H9 (cell line): ENCODE data around the gene ZNF280D. TPM values are rescaled to one million over a fixed set of nuclear protein-coding genes. Genes with fewer than 3 reads are reported as not detected.

Experiments
- DNase-seq: peaks from one replicate; pipeline ENCODE4 v3.0.0-alpha.2; 2017
- H2AFZ ChIP-seq: one replicate; pipeline ENCODE4 v1.6.1; 2013; ENCODE audit warnings: mild to moderate bottlenecking, low read length, control low read depth, moderate library complexity
- H2AK5ac ChIP-seq: 2 replicates; pipeline ENCODE4 v1.6.1; 2013; ENCODE audit warnings: low read length, control low read depth, mixed read lengths; ENCODE audit not compliant: insufficient read length
- H2BK120ac ChIP-seq: one replicate; pipeline ENCODE4 v1.6.1; 2013; ENCODE audit warnings: low read depth, mild to moderate bottlenecking, low read length, control low read depth, inconsistent platforms; ENCODE audit not compliant: poor library complexity, severe bottlenecking
- H2BK12ac ChIP-seq: 2 replicates; pipeline ENCODE4 v1.6.1; 2013; ENCODE audit warnings: low read length, control low read depth, mixed read lengths, low read depth; ENCODE audit not compliant: insufficient read length
- H2BK15ac ChIP-seq: 2 replicates; pipeline ENCODE4 v1.6.1; 2013; ENCODE audit warnings: low read depth, low read length, control low read depth
- H2BK20ac ChIP-seq: one replicate; pipeline ENCODE4 v1.6.1; 2013; ENCODE audit warnings: low read depth, mild to moderate bottlenecking, low read length, control low read depth, inconsistent platforms; ENCODE audit not compliant: poor library complexity, severe bottlenecking
- H2BK5ac ChIP-seq: 2 replicates; pipeline ENCODE4 v1.6.1; 2013; ENCODE audit warnings: low read length, control low read depth, mixed read lengths; ENCODE audit not compliant: insufficient read length
- H3K14ac ChIP-seq: 2 replicates; pipeline ENCODE4 v1.6.1; 2013; ENCODE audit warnings: low read length, control low read depth; ENCODE audit not compliant: insufficient read depth
- H3K18ac ChIP-seq: 2 replicates; pipeline ENCODE4 v1.6.1; 2013; ENCODE audit warnings: low read depth, mild to moderate bottlenecking, mixed read lengths, low read length, control low read depth; ENCODE audit not compliant: insufficient read length
- H3K23ac ChIP-seq: 2 replicates; pipeline ENCODE4 v1.6.1; 2013; ENCODE audit warnings: low read length, control low read depth, mixed read lengths, low read depth; ENCODE audit not compliant: insufficient read length
- H3K23me2 ChIP-seq: 2 replicates; pipeline ENCODE4 v1.6.1; 2013; ENCODE audit warnings: low read depth, mild to moderate bottlenecking, mixed read lengths, low read length, control low read depth; ENCODE audit not compliant: insufficient read length, poor library complexity, severe bottlenecking
- H3K27ac ChIP-seq: 2 replicates; pipeline ENCODE4 v1.5.1; 2013; ENCODE audit warnings: low read length, control low read depth, mixed read lengths, low read depth; ENCODE audit not compliant: insufficient read length
- H3K27me3 ChIP-seq: 2 replicates; pipeline ENCODE4 v1.6.1; 2013; ENCODE audit warnings: low read length, control low read depth, inconsistent platforms; ENCODE audit not compliant: insufficient read depth
- H3K4ac ChIP-seq: 2 replicates; pipeline ENCODE4 v1.6.1; 2013; ENCODE audit warnings: low read depth, mild to moderate bottlenecking, control low read depth, inconsistent platforms, low read length, moderate library complexity
- H3K4me1 ChIP-seq: 2 replicates; pipeline ENCODE4 v1.6.1; 2013; ENCODE audit warnings: low read length, control low read depth, inconsistent platforms; ENCODE audit not compliant: insufficient read depth
- H3K4me2 ChIP-seq: 2 replicates; pipeline ENCODE4 v1.6.1; 2013; ENCODE audit warnings: low read length, control low read depth, mixed read lengths; ENCODE audit not compliant: insufficient read length, insufficient read depth
- H3K56ac ChIP-seq: 2 replicates; pipeline ENCODE4 v1.6.1; 2013; ENCODE audit warnings: low read depth, mild to moderate bottlenecking, mixed read lengths, low read length, control low read depth; ENCODE audit not compliant: insufficient read length
- H3K79me1 ChIP-seq: 2 replicates; pipeline ENCODE4 v1.6.1; 2013; ENCODE audit warnings: low read depth, mild to moderate bottlenecking, moderate library complexity, low read length, control low read depth, inconsistent platforms; ENCODE audit not compliant: insufficient read depth, poor library complexity, severe bottlenecking
- H3K79me2 ChIP-seq: 2 replicates; pipeline ENCODE4 v1.6.1; 2013; ENCODE audit warnings: low read length, control low read depth, inconsistent platforms; ENCODE audit not compliant: insufficient read depth
- H3K9ac ChIP-seq: 2 replicates; pipeline ENCODE4 v1.6.1; 2013; ENCODE audit warnings: low read length, control low read depth, mixed read lengths; ENCODE audit not compliant: insufficient read length; ENCODE audit errors: extremely low read depth
- H3K9me3 ChIP-seq: one replicate; pipeline ENCODE4 v1.6.1; 2013; ENCODE audit warnings: low read depth, low read length, inconsistent platforms; ENCODE audit not compliant: control insufficient read depth
- H3T11ph ChIP-seq: one replicate; pipeline ENCODE4 v1.6.1; 2013; ENCODE audit warnings: mild to moderate bottlenecking, low read length, control low read depth, inconsistent platforms
- H4K20me1 ChIP-seq: one replicate; pipeline ENCODE4 v1.6.1; 2013; ENCODE audit not compliant: control insufficient read depth, insufficient read length, insufficient read depth
- H4K5ac ChIP-seq: 2 replicates; pipeline ENCODE4 v1.6.1; 2013; ENCODE audit warnings: low read depth, mild to moderate bottlenecking, mixed read lengths, low read length, control low read depth; ENCODE audit not compliant: insufficient read length
- H4K8ac ChIP-seq: replicated peaks from 2 replicates; pipeline ENCODE4 v1.6.1; 2013; ENCODE audit warnings: low read length, control low read depth, mixed read lengths, low read depth; ENCODE audit not compliant: insufficient read length
- H4K91ac ChIP-seq: 2 replicates; pipeline ENCODE4 v1.6.1; 2013; ENCODE audit warnings: low read depth, mild to moderate bottlenecking, moderate library complexity, mixed read lengths, low read length, control low read depth; ENCODE audit not compliant: insufficient read length
- H3K27ac Mint-ChIP-seq, 3 experiments: 2 replicates in 2 of 3; 3 replicates in 1 of 3; pipeline ENCODE4 v1.8.0; 2020 to 2021; ENCODE audit warnings: mixed read lengths in 3 of 3, mild to moderate bottlenecking in 1 of 3, moderate library complexity in 1 of 3
- H3K27me3 Mint-ChIP-seq: 2 replicates; pipeline ENCODE4 v1.8.0; 2021; ENCODE audit warnings: low read depth, mild to moderate bottlenecking, moderate library complexity, mixed read lengths
- H3K36me3 Mint-ChIP-seq, 3 experiments: 2 replicates in 2 of 3; 3 replicates in 1 of 3; pipeline ENCODE4 v1.8.0; 2020 to 2021; ENCODE audit warnings: low read depth in 3 of 3, mixed read lengths in 3 of 3; ENCODE audit not compliant: insufficient read depth in 1 of 3
- H3K4me1 Mint-ChIP-seq, 2 experiments: 2 replicates each; pipeline ENCODE4 v1.8.0; 2020; ENCODE audit warnings: mixed read lengths in 2 of 2
- H3K4me3 Mint-ChIP-seq, 2 experiments: 2 replicates in 1 of 2; 3 replicates in 1 of 2; pipeline ENCODE4 v1.8.0; 2020 to 2021; ENCODE audit warnings: mild to moderate bottlenecking in 2 of 2, mixed read lengths in 2 of 2, moderate library complexity in 1 of 2
- H3K9me3 Mint-ChIP-seq, 2 experiments: 2 replicates in 1 of 2; 3 replicates in 1 of 2; pipeline ENCODE4 v1.8.0; 2020; ENCODE audit warnings: mild to moderate bottlenecking in 2 of 2, mixed read lengths in 2 of 2, moderate library complexity in 1 of 2
- CTCF ChIP-seq: fragments of 200-600 bp; sonication (generic); conservative IDR thresholded peaks from 3 replicates; pipeline ENCODE4 v1.8.0; 2021; ENCODE audit warnings: antibody characterized with exemption, mild to moderate bottlenecking
- WGBS: extraction: QIAGEN DNeasy Blood & Tissue Kit; methylation state at CpG from one replicate; pipeline ENCODE4 v1.1.7; 2013; ENCODE audit warnings: missing lambda C conversion rate, low lambda C conversion rate, mixed read lengths; ENCODE audit not compliant: insufficient read length; ENCODE audit errors: extremely low coverage; 5-methylcytosine and 5-hydroxymethylcytosine counted together
- total RNA-seq: library from RNA; stranded (reverse); gene quantifications from 2 replicates; pipeline ENCODE4 v1.2.1, GENCODE V29; 2021

The ZNF280D gene
- total RNA-seq, 1 experiment from 2014 or later: 5.7 TPM

DNA sequence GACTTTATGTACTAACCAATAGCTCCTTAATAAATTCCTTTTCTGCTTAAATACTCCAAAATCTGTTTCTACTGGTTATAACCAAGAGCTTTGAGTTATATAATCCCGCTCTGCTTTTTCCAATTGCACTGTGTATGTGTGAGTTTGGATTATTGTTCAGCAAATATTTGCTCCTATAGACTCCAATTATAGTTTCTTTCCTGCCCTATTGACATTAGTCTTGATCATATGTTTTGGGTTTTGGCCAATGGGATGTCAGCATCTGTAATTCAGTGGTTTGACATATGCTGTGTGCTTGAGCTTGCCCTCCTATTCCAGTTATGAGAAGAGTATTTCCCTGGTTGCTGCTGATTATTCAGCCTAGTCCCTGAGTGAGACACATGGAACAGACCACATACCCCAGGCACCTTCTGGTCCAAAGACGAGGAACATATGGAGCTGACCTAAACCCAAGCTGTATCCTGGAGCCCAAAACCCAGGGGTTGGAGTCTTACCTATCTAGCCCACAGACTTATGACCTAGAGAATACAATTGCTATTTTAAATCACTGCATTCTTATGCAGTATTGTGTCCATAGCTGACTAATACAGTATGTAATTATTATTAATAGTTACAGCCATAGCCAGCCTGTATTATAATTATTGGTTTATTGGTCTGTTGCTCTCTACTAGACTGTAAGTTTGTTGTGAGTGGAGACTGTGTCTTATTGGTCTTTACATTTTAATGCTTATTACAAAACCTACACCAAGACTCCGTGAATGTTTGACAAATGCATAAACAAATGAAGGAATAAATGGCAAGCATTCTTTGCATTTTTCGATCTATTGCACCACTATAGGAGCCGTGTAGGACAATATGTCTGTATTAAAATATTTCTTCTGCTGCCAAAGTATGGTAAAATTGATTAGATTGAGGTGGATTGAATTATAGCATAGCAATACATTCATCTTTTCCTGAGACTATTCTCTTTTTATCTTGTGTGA is 11.7 kb upstream of the ZNF280D start:
- Mint-ChIP-seq H3K27me3 (0 out of 2 replicates have a peak, but pooled peaks cover 3% of the 10 kb centered on the region), H3K4me3 (no peak overlapping the region), H3K4me1 (peaks cover 4 to 5% of the 10 kb centered on the region in 2 experiments; a peak in 1 of 4 replicates), H3K27ac (no peak overlapping the region; a peak in 1 of 7 replicates), H3K9me3 (no peaks in the 10 kb centered on the region), H3K36me3 (no peaks in the 10 kb centered on the region)
- no peak overlapping the region for H3K27ac ChIP-seq
- H2BK15ac ChIP-seq: no peak overlapping the region
- H3K14ac ChIP-seq: no peak overlapping the region
- no CpG with 5 or more reads among the region's 5 CpGs for WGBS
- no peak overlapping the region for H3K9ac ChIP-seq
- no peaks in the 10 kb centered on the region for H3K4me1 ChIP-seq
- no peak overlapping the region for H2BK20ac ChIP-seq
- H2BK120ac ChIP-seq: no peak overlapping the region
- no peak overlapping the region for H4K8ac ChIP-seq
- no peak overlapping the region for H4K91ac ChIP-seq
- no peak overlapping the region for H2BK12ac ChIP-seq
- H3K4ac ChIP-seq: no peak overlapping the region
- DNase-seq: no peak
- no peaks in the 10 kb centered on the region for H3K9me3 ChIP-seq
- H4K20me1 ChIP-seq: no peaks in the 10 kb centered on the region
- no peak overlapping the region for H3K4me2 ChIP-seq
- no peak overlapping the region for H4K5ac ChIP-seq
- no peak overlapping the region for H2AK5ac ChIP-seq
- H3T11ph ChIP-seq: no peak overlapping the region
- no peaks in the 10 kb centered on the region for H3K79me1 ChIP-seq
- no peaks in the 10 kb centered on the region for H3K79me2 ChIP-seq
- H3K18ac ChIP-seq: no peak overlapping the region
- H3K23me2 ChIP-seq: no peaks in the 10 kb centered on the region
- no peak overlapping the region for H2AFZ ChIP-seq
- H3K23ac ChIP-seq: no peak overlapping the region
- H3K27me3 ChIP-seq: no peaks in the 10 kb centered on the region
- TF ChIP-seq CTCF: no peak
- no peak overlapping the region for H3K56ac ChIP-seq
- H2BK5ac ChIP-seq: no peak overlapping the region
